Left renal pelvis (tissue), 4 donors: Measurements from ENCODE around the gene MAMDC2. TPM values are rescaled to one million over a fixed set of nuclear protein-coding genes. Genes with fewer than 3 reads are reported as not detected.

Source experiments
- DNase-seq, 4 donors: peaks; one replicate each; pipeline ENCODE4 v3.0.0-alpha.2; 2013; ENCODE audit warnings: low read depth in 4 of 4, low spot score in 3 of 4
- polyA plus RNA-seq, 4 donors: library from polyadenylated mRNA; unstranded; fragments of 120-200 nt; gene quantifications; one replicate each; pipeline ENCODE4 v1.2.1, GENCODE V29; 2013; ENCODE audit not compliant: insufficient read length in 4 of 4

MAMDC2 gene
- 1 to 10 TPM; 6.9 to 9.1 (median 8.0) TPM for polyA plus RNA-seq

DNA sequence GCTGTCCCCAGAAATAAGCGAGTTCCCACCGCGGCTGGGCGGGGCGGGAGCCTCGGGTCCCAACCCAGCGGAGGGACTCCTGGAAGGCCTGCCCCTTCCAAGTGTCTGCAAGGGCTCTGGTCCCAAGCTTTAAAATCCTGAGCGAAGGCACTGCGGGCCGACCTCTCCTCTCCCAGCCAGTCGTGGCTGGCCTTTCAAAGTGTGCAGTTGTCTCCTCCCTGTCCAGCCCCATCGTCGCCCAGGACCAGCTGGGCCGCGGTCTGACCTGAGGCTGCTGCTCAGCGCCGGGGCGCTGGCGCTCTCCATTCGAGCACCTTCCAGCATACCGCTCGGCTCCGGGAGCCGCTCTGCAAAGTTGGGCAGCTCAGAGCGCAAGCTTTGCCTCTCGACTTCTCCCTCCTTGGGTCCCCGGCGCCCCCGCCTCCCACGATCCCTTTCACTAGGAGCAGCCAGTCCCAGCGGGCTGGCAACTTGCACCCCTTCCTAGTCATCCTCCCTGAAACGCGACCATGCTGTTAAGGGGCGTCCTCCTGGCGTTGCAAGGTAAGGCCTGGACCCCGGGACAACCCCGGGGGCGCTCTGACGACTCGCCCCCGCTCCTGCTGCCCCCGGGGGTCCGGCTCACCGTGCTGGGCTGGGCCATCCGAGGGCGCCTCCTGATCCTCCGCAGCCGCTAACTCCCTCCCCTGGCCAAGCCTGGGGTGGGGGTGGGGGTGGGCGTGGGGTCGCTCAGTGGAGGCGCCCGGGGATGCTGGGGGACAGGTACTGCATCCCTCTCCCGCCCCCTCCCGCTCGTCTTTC lies at the start of gene MAMDC2:
MAMDC2 (plus strand) TSS at position 160 of the 801 bp plus-strand sequence; CDS start at position 510, 350 bp downstream.
- no peak for DNase-seq

DNA sequence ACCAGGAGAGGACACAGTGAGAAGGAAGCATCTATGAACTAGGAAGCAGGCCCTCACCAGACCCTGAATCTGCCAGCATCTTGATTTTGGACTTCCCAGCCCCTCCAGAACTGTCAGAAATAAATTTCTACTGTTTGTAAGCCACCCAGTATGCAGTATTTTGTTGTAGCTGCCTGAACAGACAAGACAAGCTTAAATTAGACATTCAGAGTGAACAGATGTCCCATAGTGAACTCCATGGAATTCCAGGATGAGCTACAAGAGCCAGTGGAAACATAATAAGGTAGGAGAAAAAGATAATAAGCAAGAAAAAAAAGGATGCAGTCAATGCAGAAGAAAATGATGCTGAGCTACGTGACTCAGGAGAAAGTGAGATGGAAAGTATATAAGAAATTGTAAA lies 47.8 kb upstream of the MAMDC2 start:
- DNase-seq: no peak

DNA sequence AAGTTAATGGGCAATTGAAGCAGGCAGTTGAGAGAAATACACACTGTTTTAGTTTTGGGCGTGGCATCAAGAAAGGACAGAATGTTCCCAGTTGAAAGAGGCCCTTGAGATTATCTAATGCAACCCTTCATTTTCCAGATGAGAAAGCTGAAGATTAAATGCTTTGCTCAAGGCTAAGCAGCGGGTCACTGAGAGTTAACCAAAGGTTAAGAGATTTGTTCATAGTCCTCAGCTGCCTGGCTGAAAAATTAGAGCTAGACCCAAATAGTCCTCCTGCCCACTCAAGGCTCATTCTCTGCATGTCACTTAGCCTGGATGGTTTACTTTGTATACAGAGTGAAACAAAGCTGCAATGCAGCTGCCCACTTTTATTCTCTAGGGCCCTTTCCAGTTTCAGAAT lies 46.7 kb upstream of the MAMDC2 start:
- DNase-seq: no peak

GRCh38 chr9:69997524-69997923 lies 46.1 kb upstream of the MAMDC2 start:
- DNase-seq: no peak

- no peak for DNase-seq
Measured at GRCh38 chr9:69999315-69999714, 44.3 kb upstream of the MAMDC2 start.

DNA sequence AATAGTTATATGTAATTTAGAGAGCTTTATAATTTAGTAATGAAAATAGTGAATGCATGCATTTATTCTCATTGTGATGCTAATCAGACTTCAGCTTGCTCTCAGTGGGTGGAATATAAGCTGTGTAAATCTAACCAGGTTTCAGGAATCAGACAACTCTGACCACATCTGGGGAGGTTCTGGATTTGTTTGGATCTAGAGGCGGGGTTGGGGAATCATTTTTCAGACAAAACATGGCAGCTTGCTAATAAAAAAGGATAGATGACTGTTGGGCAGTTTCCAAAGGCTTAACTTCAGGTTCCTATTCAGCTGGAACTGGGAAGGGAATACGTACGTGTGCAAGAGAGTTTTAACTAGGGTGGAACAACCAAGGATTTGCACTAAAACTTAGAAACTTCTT lies 43.2 kb upstream of the MAMDC2 start:
- DNase-seq: no peak

DNA sequence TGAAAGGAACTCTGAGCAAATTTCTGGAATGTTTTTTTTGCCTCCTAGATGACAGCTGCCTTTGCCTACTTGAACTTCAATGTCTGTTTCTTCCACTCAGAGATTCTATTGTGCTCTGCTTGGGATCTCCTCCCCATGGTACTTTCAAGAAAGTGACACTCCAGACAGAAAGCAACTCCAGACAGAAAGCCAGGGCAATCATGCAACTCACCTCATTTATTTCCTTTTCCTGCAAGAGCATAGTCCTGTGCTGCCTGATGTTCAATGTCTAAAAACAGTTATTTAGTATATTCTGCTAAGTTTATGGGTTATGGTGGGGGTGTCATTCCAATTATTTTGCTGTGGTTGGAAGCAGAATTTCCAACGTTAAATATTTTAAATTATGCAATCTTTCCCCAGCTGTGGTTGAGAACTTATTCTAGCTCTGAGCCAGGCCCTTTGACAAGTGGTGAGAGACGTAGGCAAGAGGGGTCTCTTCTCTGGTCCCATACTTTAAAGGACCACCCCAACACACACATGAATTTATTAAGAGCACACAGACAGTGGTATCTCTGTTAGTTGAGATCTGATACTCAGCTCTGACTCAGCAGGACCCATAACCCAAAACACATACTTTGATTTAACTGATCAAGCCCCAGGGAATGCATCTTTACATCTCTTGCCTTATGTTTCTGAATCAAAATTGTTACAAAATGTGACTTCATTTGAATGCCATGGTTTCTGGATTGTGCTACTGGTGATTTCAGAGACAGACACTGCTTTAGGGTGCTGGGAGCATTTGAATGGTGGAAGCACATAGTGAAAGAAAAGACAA lies 39.5 kb upstream of the MAMDC2 start:
- DNase-seq: no peak

- DNase-seq: no peak
Measured at GRCh38 chr9:70006306-70006705, 37.3 kb upstream of the MAMDC2 start.

DNA sequence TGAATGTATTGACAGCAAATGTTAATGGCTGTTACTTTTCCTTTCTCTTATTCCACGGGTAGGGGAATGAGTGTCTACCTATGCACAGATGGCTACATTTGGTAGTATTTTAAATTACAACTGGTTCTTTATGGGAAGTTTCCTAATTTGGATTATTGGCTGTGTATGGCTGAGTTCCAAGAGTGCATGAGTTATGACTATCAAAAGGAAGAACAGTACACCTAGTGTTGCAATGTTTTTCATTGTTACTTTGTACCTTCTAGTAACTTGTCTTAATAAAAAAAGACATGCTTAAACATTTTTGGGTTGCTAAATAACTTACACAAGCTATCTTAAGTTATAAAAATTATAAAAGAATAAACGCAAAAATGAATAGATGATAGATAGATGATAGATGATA lies 35.8 kb upstream of the MAMDC2 start:
- DNase-seq: no peak

DNA sequence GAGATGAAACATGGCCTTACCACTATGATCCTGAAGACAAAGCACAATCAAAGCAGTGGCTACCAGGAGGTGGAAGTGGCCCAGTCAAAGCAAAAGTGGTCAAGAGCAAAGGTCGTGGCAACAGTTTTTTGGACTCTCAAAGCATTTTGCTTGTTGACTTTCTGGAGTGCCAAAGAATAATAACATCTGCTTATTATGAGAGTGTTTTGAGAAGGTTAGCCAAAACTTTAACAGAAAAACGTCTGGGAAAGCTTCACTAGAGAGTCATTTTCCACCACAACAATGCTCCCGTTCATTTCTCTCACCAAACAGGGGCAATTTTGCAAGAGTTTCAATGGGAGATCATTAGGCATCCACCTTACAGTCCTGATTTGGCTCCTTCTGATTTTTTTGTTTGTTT lies 33.6 kb upstream of the MAMDC2 start:
- DNase-seq: no peak

GRCh38 chr9:70011366-70011765 lies 32.3 kb upstream of the MAMDC2 start:
- no peak for DNase-seq

DNA sequence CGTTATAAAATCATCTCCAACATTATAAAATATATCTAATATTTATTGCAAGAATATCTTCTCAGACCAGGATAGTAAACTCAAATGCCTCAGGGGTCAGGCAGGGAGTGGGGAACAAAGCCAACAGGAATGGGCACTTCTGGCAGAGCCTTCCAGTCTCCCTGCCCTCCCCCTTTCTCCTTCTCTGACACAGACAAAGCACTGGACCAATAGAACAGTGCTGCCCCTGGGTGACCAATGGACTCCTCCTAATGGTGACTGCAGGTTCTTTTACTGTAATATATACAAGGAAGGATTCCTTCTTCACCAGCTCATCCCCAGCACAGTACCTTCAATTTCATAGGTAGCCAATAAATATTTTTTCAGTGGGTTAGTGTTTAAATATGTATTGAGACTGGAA lies 31.1 kb upstream of the MAMDC2 start:
- DNase-seq: no peak

- no peak for DNase-seq
Measured at GRCh38 chr9:70013598-70014196, 30.0 kb upstream of the MAMDC2 start.

DNA sequence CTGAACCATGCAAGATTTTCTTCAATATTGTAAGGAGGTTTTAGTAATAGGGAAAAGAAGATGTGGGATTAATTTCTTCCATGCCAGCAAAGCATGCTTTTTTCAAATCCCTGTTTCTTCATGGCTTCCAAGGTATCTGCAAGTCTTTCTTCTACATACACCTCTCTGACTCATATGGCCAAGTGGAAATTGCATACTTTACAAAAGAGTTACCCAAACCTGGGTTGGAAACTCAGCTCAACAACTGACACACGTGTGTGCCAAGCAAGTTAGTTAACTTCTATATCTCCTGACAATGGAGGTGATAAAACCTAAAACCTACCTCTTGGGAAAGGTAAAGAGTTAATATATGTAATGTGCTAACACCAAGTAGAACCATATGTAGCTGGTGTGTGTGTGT lies 28.5 kb upstream of the MAMDC2 start:
- no peak for DNase-seq

GRCh38 chr9:70020217-70020616 lies 23.4 kb upstream of the MAMDC2 start:
- no peak for DNase-seq

DNA sequence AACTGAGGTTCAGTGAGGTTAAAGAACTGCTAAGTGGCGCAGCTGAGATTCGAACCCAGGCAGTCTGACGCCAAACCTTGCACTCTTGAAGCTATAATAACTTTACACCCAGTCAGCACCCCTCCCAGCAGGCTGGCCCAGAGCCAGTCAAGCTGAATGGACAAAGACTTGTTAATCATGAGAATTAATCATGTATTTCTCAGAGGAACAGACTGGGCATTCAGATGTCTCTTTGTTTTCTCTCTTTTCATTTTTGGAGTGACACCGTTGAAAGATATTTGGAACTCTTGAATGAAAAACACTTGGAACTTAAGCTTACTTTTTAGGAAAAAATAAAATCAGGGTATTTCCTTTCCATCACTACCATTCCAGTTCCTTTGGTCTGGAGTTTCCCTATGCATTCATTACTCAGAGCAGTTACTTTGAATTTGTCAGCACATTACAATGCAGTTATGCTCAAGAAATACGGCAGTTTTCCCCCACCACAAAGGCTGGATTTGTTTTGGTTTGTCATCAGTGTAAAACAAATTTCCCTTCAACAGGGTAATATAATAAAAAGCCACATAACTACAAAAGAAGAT lies 22.6 kb upstream of the MAMDC2 start:
- DNase-seq: no peak

DNA sequence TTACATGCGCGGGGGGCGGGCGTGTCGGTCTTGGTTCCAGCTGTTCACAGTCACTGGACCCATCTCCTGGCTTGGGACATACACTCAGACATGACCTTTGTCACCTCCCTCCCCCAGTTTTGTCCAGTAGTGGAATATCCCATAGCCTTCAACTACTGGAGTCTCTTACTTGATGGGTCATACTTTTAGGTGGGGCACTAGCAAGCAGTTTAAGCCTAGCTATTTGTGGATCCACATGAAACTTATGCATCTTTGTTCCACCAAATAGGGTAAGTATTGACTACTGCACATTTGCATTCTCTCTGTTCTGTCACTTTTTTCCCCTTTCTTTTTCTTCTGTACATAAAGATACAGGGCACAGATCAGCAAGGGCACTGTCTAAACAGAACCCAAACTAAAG lies 15.4 kb upstream of the MAMDC2 start:
- DNase-seq: no peak

DNA sequence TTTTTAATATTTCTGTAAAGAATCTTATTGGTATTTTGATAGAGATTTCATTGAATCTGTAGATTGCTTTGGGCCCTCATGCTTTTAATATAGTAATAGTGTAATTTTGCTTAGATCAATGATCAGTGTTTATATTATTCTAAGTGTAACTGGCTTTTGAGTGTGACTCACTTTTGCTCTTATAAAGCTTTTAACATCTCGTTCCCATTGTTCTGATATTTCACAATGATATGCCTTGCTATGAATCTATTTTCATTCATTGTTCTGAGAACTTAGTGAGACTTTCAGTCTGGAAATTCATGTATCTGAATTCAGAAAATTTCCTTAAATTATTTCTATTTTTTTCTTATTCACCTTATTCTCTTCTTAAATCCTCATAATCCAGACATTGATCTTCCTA lies 13.5 kb upstream of the MAMDC2 start:
- DNase-seq: no peak

GRCh38 chr9:70031141-70031545 lies 12.5 kb upstream of the MAMDC2 start:
- no peak for DNase-seq

DNA sequence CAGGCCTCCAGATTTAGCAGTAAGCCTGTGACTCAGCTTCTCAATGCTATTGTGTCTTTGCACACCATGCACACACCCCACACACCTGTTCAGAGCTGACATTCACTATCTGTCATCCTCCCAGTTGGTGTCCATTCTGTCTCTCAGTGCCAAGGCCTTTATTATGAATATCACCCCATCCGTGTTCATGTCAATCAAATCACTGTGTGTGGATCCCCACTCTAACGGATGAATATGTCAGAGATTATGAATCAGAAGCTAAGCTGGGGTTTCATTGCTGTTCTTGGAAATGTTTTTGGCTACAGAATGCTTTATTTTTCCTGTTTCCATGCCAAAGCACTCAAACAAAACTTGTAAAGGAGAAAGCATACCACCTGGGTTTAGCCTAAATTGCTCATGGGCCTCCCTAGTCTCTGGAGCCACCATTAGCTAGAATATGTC lies 9.4 kb upstream of the MAMDC2 start:
- no peak for DNase-seq

DNA sequence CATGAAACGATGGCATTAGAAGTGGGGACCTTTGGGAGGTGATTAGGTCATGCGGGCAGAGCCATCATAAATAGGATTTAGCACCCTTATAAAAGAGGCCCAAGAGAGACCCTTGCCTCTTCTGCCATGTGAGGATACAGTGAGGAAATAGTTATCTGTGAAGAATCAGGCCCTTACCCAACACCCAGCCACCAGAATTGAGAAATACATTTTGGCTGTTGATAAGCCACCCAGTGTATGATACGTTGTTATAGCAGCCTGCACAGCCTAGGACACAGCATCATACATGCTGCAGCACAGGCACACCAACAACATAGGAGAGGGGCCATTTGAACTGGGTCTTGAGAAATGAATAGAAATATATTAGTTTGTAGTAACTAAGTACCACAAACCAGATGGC lies 8.0 kb upstream of the MAMDC2 start:
- DNase-seq: no peak
